ENCODE data around the gene ROR2. TPM values are rescaled to one million over a fixed set of nuclear protein-coding genes. Genes with fewer than 3 reads are reported as not detected.

Gene ROR2
- total RNA-seq, 3 donors from 2014 or later: 0.10 to 0.16 (median 0.11) TPM

DNA sequence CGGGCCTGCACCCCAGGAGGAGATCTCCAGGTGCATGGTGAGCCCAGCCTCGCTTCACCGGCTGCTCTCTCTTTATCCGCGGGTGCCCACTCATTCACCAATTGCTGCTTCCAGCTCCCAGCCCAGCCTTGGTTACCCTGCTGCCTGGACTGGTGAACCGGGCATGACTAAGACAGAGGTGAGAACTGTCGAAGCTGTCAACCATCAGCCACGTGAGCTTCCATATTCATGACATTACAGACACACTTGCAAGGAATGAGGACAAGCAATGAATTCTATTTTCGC lies 220.5 kb downstream of the ROR2 start:
- Mint-ChIP-seq H3K27me3 (ENCODE audit: low read depth) (peaks cover 5% of the 10 kb centered on the region), H3K4me1 (ENCODE audit: low read depth) (no peaks in the 10 kb centered on the region), H3K36me3 (ENCODE audit: insufficient read depth) (no peaks in the 10 kb centered on the region), H3K9me3 (no peaks in the 10 kb centered on the region), H3K4me3 (no peak overlapping the region)
- DNase-seq: no peak
- no peak for ATAC-seq

GRCh38 chr9:91727972-91728371 lies 222.1 kb downstream of the ROR2 start:
- H3K4me1 Mint-ChIP-seq (ENCODE audit: low read depth): no peaks in the 10 kb centered on the region

GRCh38 chr9:91727316-91727861 lies 222.6 kb downstream of the ROR2 start:
- no peak for DNase-seq
- no peaks in the 10 kb centered on the region for H3K4me1 Mint-ChIP-seq (ENCODE audit: low read depth)

More at GRCh38 chr9:91727972-91728371, 222.1 kb downstream of the ROR2 start:
- Mint-ChIP-seq H3K4me3 (no peak overlapping the region), H3K36me3 (ENCODE audit: insufficient read depth) (no peaks in the 10 kb centered on the region), H3K9me3 (no peaks in the 10 kb centered on the region), H3K27me3 (ENCODE audit: low read depth) (peaks cover 4% of the 10 kb centered on the region)
- DNase-seq: no peak
- no peak for ATAC-seq

DNA sequence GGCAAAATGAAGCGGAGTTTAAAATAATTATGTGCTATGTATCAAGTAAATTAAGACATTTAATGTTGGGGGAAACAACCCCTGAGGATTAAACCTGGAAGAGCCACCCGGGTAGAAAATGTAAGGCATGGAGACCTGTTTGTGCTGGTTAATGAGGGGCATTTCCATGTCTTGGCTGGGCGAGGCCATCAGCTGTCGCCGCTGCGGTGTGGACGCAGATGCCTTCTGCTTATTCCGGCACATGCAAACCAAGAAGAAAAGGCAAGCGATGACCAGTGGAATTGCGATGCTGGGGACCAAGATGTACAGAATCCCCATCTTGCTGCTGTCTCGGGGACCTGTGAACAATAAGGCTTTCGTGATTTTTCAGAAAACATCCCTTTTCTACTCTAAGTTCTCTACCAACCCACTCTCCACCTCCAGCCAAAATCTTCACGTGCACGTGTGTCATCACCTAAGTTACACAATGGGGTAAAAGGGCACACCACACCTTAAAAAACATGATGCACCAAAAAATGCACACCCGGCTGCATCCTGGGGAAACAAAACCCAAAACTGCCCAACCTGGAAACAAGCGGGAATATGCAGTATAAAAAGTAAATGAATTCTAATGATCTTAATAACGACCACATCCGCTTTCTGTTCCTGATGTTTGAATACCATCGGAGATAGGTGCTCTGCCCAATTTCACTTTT lies 223.5 kb downstream of the ROR2 start:
- no peaks in the 10 kb centered on the region for H3K36me3 Mint-ChIP-seq (ENCODE audit: insufficient read depth)
- ATAC-seq: no peak
- DNase-seq: no peak
- H3K9me3 Mint-ChIP-seq: no peaks in the 10 kb centered on the region
- H3K27me3 Mint-ChIP-seq (ENCODE audit: low read depth): peaks cover 6% of the 10 kb centered on the region
- H3K4me3 Mint-ChIP-seq: no peak overlapping the region
- H3K4me1 Mint-ChIP-seq (ENCODE audit: low read depth): peaks cover 1% of the 10 kb centered on the region

More at GRCh38 chr9:91727316-91727861, 222.6 kb downstream of the ROR2 start:
- ATAC-seq: peak; percentile 75 to 80
- H3K9me3 Mint-ChIP-seq: no peaks in the 10 kb centered on the region
- no peaks in the 10 kb centered on the region for H3K36me3 Mint-ChIP-seq (ENCODE audit: insufficient read depth)
- H3K4me3 Mint-ChIP-seq: no peak overlapping the region
- peaks cover 4% of the 10 kb centered on the region for H3K27me3 Mint-ChIP-seq (ENCODE audit: low read depth)

DNA sequence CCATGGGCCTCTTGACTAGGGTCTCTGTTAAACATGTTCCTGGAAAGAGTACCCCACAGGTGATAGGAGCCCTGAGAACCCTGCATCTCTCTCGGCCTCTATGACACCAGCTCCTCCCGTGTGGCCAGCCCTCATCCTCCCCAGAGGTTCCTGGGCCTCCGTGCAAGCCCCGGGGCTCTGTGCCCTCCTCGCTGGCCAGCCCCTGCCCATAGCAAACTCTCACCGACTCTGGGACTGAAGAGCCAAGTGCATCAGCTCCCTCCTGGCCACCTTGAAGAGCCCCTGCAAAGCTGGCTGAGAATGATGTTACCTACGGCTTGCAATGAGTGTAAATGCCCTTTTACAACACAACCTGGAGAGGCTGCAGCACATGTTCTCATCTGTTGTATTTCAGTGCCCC lies 224.4 kb downstream of the ROR2 start:
- peaks cover 1% of the 10 kb centered on the region for H3K4me1 Mint-ChIP-seq (ENCODE audit: low read depth)
- no peak for DNase-seq
- no peaks in the 10 kb centered on the region for H3K36me3 Mint-ChIP-seq (ENCODE audit: insufficient read depth)
- H3K9me3 Mint-ChIP-seq: no peaks in the 10 kb centered on the region
- no peak overlapping the region for H3K4me3 Mint-ChIP-seq
- peaks cover 12% of the 10 kb centered on the region for H3K27me3 Mint-ChIP-seq (ENCODE audit: low read depth)
- no peak for ATAC-seq

GRCh38 chr9:91724609-91725505 lies 225.2 kb downstream of the ROR2 start:
- ATAC-seq (no peak), DNase-seq (no peak)
- Mint-ChIP-seq H3K9me3 (no peaks in the 10 kb centered on the region), H3K4me3 (no peak overlapping the region), H3K36me3 (ENCODE audit: insufficient read depth) (no peaks in the 10 kb centered on the region), H3K27me3 (ENCODE audit: low read depth) (peaks cover 16% of the 10 kb centered on the region), H3K4me1 (ENCODE audit: low read depth) (peaks cover 3% of the 10 kb centered on the region)

- Mint-ChIP-seq H3K36me3 (ENCODE audit: insufficient read depth) (no peaks in the 10 kb centered on the region), H3K27me3 (ENCODE audit: low read depth) (peaks cover 22% of the 10 kb centered on the region), H3K9me3 (no peaks in the 10 kb centered on the region), H3K4me1 (ENCODE audit: low read depth) (peaks cover 3% of the 10 kb centered on the region), H3K4me3 (no peak overlapping the region)
- DNase-seq: no peak
- ATAC-seq: no peak
Observed at GRCh38 chr9:91724068-91724440, 226.0 kb downstream of the ROR2 start.

- ATAC-seq (no peak), DNase-seq (no peak)
- H3K36me3 Mint-ChIP-seq (ENCODE audit: insufficient read depth): no peaks in the 10 kb centered on the region
- no peaks in the 10 kb centered on the region for H3K9me3 Mint-ChIP-seq
- H3K4me1 Mint-ChIP-seq (ENCODE audit: low read depth): peaks cover 3% of the 10 kb centered on the region
- H3K27me3 Mint-ChIP-seq (ENCODE audit: low read depth): peaks cover 27% of the 10 kb centered on the region
- no peak overlapping the region for H3K4me3 Mint-ChIP-seq
Observed at GRCh38 chr9:91723420-91724067, 226.5 kb downstream of the ROR2 start.

- Mint-ChIP-seq H3K4me3 (no peak overlapping the region), H3K9me3 (peaks cover 8% of the 10 kb centered on the region), H3K27me3 (ENCODE audit: low read depth) (peaks cover 46% of the 10 kb centered on the region), H3K4me1 (ENCODE audit: low read depth) (peaks cover 3% of the 10 kb centered on the region), H3K36me3 (ENCODE audit: insufficient read depth) (no peaks in the 10 kb centered on the region)
- no peak for ATAC-seq
- DNase-seq: no peak
Observed at GRCh38 chr9:91720751-91721705, 229.0 kb downstream of the ROR2 start.

DNA sequence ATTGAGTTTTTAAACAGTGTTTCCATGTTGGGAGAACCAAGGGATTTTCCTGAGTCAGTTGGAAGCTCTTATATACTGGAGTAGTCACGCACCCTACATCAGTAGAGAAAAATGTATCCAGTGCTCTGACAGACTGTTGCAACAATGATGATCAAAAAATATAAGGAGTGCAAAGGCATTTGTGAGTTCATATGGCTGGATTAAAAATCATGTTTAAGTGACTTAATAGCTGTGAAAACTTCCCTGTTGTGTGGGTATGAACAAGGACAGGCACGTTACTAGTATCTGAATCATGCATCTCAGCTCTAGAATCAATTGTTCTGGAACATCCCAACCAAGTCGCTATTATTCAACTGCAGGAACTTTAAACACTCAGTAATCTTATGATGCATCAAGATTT lies 229.7 kb downstream of the ROR2 start:
- peaks cover 3% of the 10 kb centered on the region for H3K4me1 Mint-ChIP-seq (ENCODE audit: low read depth)
- no peak for ATAC-seq
- H3K27me3 Mint-ChIP-seq (ENCODE audit: low read depth): peaks cover 50% of the 10 kb centered on the region
- DNase-seq: no peak
- H3K36me3 Mint-ChIP-seq (ENCODE audit: insufficient read depth): no peaks in the 10 kb centered on the region
- peaks cover 8% of the 10 kb centered on the region for H3K9me3 Mint-ChIP-seq
- H3K4me3 Mint-ChIP-seq: no peak overlapping the region

DNA sequence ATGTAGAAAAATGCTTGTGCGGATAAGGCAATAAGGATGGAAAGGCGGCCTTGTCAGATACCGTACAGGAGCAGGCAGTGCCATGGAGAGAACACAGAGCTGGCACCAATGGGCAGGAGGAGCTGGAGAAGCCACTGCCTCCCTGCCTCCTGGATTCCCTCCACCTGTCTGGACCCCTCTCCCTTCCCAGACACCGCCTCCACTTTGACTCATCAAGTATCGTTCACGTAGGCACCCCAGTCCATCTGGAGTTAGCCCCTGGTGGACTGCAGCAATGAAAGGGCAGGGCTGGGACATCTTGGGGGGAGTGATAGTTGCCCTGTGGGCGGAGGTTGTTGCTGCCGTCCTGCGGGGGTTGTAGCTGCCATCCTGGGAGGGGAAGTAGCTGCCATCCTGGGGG lies 232.0 kb downstream of the ROR2 start:
- no peak for ATAC-seq
- Mint-ChIP-seq H3K27me3 (ENCODE audit: low read depth) (peaks cover 55% of the 10 kb centered on the region), H3K4me1 (ENCODE audit: low read depth) (peaks cover 8% of the 10 kb centered on the region), H3K9me3 (peaks cover 8% of the 10 kb centered on the region), H3K4me3 (no peak overlapping the region), H3K36me3 (ENCODE audit: insufficient read depth) (no peaks in the 10 kb centered on the region)
- DNase-seq: no peak

DNA sequence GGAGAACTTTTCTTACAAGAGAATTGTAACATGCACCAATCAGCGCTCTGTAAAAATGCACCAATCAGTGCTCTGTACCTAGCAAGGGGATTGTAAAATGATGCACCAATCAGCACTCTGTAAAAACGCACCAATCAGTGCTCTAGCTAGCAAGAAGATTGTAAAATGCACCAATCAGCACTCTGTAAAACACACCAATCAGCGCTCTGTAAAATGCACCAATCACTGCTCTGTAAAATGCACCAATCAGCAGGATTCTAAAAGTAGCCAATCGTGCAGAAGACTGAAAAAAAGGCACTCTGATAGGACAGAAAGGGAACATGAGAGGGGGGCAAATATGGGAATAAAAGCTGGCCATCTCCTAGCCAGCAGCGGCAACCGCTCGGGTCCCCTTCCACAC lies 233.2 kb downstream of the ROR2 start:
- DNase-seq: no peak
- ATAC-seq: no peak
- no peaks in the 10 kb centered on the region for H3K36me3 Mint-ChIP-seq (ENCODE audit: insufficient read depth)
- peaks cover 53% of the 10 kb centered on the region for H3K27me3 Mint-ChIP-seq (ENCODE audit: low read depth)
- peaks cover 8% of the 10 kb centered on the region for H3K9me3 Mint-ChIP-seq
- peaks cover 6% of the 10 kb centered on the region for H3K4me1 Mint-ChIP-seq (ENCODE audit: low read depth)
- H3K4me3 Mint-ChIP-seq: no peak overlapping the region

DNA sequence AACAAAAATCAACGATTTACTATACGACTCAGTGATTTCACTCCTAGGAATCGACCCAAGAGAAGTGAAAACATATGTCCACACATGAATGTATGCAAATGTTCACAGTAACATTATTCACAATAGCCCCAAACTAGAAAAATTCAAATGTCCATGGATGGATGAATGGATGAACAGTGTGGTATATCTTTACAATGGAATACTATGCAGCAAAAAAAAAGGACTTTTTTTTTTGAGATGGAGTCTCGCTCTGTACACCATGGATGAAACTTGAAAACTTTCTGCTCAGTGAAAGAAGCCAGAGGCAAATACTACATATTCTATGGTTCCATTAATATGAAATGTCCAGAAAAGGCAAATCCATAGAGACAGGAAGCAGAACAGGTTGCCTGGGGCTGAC lies 233.8 kb downstream of the ROR2 start:
- peaks cover 53% of the 10 kb centered on the region for H3K27me3 Mint-ChIP-seq (ENCODE audit: low read depth)
- no peak for ATAC-seq
- H3K9me3 Mint-ChIP-seq: peaks cover 8% of the 10 kb centered on the region
- H3K4me1 Mint-ChIP-seq (ENCODE audit: low read depth): peaks cover 6% of the 10 kb centered on the region
- H3K4me3 Mint-ChIP-seq: no peak overlapping the region
- DNase-seq: no peak
- no peaks in the 10 kb centered on the region for H3K36me3 Mint-ChIP-seq (ENCODE audit: insufficient read depth)

Data from activated T-cell treated with anti-CD3 and anti-CD28 coated beads, Interleukin-2, amount 50 U/mL, for 4 hours (primary cell).